ENCODE results near the gene IGFBP4. TPM values are rescaled to one million over a fixed set of nuclear protein-coding genes. Genes with fewer than 3 reads are reported as not detected.
"Not testable (repeated sequence)": the region's sequence is repeated elsewhere in the genome, so short reads cannot be mapped to it uniquely, and the experiment has no call there.

The IGFBP4 gene
- 120 and 138 TPM in 2 replicates for total RNA-seq

- DNase-seq (ENCODE audit: low read depth, low spot score) = peak; percentile 44
These were observed at the start of gene IGFBP4 for GRCh38 chr17:40443196-40443987. IGFBP4 (plus strand) TSS chr17:40443450; CDS start chr17:40443736, 286 bp downstream.

GRCh38 chr17:40399185-40399584 lies 44.1 kb upstream of the IGFBP4 start:
- no peak for DNase-seq (ENCODE audit: low read depth, low spot score)

GRCh38 chr17:40402668-40403067 lies 40.6 kb upstream of the IGFBP4 start:
- DNase-seq (ENCODE audit: low read depth, low spot score) = no peak

GRCh38 chr17:40404003-40404402 lies 39.2 kb upstream of the IGFBP4 start:
- no peak for DNase-seq (ENCODE audit: low read depth, low spot score)

- no peak for DNase-seq (ENCODE audit: low read depth, low spot score)
These were observed 35.8 kb upstream of the IGFBP4 start for GRCh38 chr17:40407460-40407859.

GRCh38 chr17:40409540-40409939 lies 33.7 kb upstream of the IGFBP4 start:
- DNase-seq (ENCODE audit: low read depth, low spot score) = not testable (repeated sequence)

- DNase-seq (ENCODE audit: low read depth, low spot score) = no peak
These were observed 33.2 kb upstream of the IGFBP4 start for GRCh38 chr17:40410082-40410481.

GRCh38 chr17:40411821-40412220 lies 31.4 kb upstream of the IGFBP4 start:
- no peak for DNase-seq (ENCODE audit: low read depth, low spot score)

- DNase-seq (ENCODE audit: low read depth, low spot score) = no peak
These were observed 30.4 kb upstream of the IGFBP4 start for GRCh38 chr17:40412880-40413279.

- DNase-seq (ENCODE audit: low read depth, low spot score) = not testable (repeated sequence)
These were observed 28.9 kb upstream of the IGFBP4 start for GRCh38 chr17:40414312-40414711.

- DNase-seq (ENCODE audit: low read depth, low spot score) = no peak
These were observed 27.9 kb upstream of the IGFBP4 start for GRCh38 chr17:40415390-40415789.

GRCh38 chr17:40416671-40417070 lies 26.6 kb upstream of the IGFBP4 start:
- DNase-seq (ENCODE audit: low read depth, low spot score) = no peak

- no peak for DNase-seq (ENCODE audit: low read depth, low spot score)
These were observed 26.0 kb upstream of the IGFBP4 start for GRCh38 chr17:40417258-40417608.

GRCh38 chr17:40417609-40418427 lies 25.4 kb upstream of the IGFBP4 start, which contains the start of gene TOP2A:
TOP2A (minus strand) TSS chr17:40417896; CDS start chr17:40417791, 105 bp downstream.
- DNase-seq (ENCODE audit: low read depth, low spot score) = peak; percentile 99

- DNase-seq (ENCODE audit: low read depth, low spot score) = no peak
These were observed 24.9 kb upstream of the IGFBP4 start for GRCh38 chr17:40418428-40418706.

- no peak for DNase-seq (ENCODE audit: low read depth, low spot score)
These were observed 23.5 kb upstream of the IGFBP4 start for GRCh38 chr17:40419559-40420331.

GRCh38 chr17:40422990-40423633 lies 20.1 kb upstream of the IGFBP4 start:
- DNase-seq (ENCODE audit: low read depth, low spot score) = no peak

- DNase-seq (ENCODE audit: low read depth, low spot score) = no peak
These were observed 17.5 kb upstream of the IGFBP4 start for GRCh38 chr17:40425741-40426140.

GRCh38 chr17:40427002-40427491 lies 16.2 kb upstream of the IGFBP4 start:
- DNase-seq (ENCODE audit: low read depth, low spot score) = no peak

GRCh38 chr17:40430272-40431230 lies 12.7 kb upstream of the IGFBP4 start:
- DNase-seq (ENCODE audit: low read depth, low spot score) = no peak
